Gastrocnemius medialis (tissue), 4 donors: ENCODE measurements around the gene HOXD8.

Experiments used
- CTCF ChIP-seq, 5 experiments: fragments of 450-650 bp in 3 of 5; fragments of 200-600 bp in 2 of 5; sonication (generic) in 2 of 5; IDR thresholded peaks in 4 of 5; conservative IDR thresholded peaks in 1 of 5; 1 replicate in 4 of 5; 2 replicates in 1 of 5; pipeline ENCODE4 v1.5.1; 2016 to 2019; ENCODE audit warnings: antibody characterized with exemption in 5 of 5, mild to moderate bottlenecking in 3 of 5, moderate library complexity in 3 of 5
- POLR2A ChIP-seq, 2 donors: fragments of 450-650 bp; IDR thresholded peaks; one replicate each; pipeline ENCODE4 v1.6.1; 2017; ENCODE audit warnings: antibody characterized with exemption in 2 of 2, mild to moderate bottlenecking in 2 of 2, moderate library complexity in 2 of 2

GRCh38 chr2:176130957-176131847 lies 1.7 kb downstream of the HOXD8 start:
- no peak for TF ChIP-seq CTCF (IDR thresholded peaks at IDR 0.05 in 4 of 5, conservative IDR thresholded peaks at IDR 0.05 in 1 of 5)
- no peak for TF ChIP-seq POLR2A (IDR thresholded peaks at IDR 0.05)
